ENCODE data around the gene MYO3B. TPM values are rescaled to one million over a fixed set of nuclear protein-coding genes. Genes with fewer than 3 reads are reported as not detected.

The MYO3B gene
- total and polyA plus RNA-seq, 3 donors from 2014 or later: 1.4 to 3.5 (median 2.5) TPM

DNA sequence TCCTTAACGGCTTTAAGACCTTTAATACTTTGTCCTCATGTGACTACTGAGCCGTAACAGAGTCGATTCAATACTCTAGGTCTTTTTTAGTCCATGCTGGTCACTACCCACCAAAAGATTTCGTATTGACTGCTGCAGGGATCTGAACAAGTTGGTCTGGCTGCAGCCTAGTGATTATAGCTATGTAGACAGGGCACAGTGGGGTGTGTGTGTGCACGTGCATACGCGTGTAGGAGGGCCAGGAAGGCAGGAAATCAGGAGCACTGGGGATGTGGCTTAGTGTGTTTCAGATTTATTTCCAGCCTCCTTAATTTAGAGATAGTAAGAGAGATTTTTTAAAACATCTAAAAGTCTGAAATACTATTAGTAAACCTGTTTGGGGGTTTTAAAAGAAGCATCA is 161.4 kb downstream of the MYO3B start:
- H3K4me3 ChIP-seq: no peak overlapping the region
- H3K4me1 ChIP-seq: no peaks in the 10 kb centered on the region
- TF ChIP-seq, protein P1, sequence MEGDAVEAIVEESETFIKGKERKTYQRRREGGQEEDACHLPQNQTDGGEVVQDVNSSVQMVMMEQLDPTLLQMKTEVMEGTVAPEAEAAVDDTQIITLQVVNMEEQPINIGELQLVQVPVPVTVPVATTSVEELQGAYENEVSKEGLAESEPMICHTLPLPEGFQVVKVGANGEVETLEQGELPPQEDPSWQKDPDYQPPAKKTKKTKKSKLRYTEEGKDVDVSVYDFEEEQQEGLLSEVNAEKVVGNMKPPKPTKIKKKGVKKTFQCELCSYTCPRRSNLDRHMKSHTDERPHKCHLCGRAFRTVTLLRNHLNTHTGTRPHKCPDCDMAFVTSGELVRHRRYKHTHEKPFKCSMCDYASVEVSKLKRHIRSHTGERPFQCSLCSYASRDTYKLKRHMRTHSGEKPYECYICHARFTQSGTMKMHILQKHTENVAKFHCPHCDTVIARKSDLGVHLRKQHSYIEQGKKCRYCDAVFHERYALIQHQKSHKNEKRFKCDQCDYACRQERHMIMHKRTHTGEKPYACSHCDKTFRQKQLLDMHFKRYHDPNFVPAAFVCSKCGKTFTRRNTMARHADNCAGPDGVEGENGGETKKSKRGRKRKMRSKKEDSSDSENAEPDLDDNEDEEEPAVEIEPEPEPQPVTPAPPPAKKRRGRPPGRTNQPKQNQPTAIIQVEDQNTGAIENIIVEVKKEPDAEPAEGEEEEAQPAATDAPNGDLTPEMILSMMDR (IDR thresholded peaks at IDR 0.05): no peak
- no peak for TF ChIP-seq POLR2A (IDR thresholded peaks at IDR 0.05)
- H3K36me3 ChIP-seq (ENCODE audit: low read depth, missing control alignments): no peaks in the 10 kb centered on the region
- WGBS, 2 donors: 52 to 61% methylated on average over 7 of the region's 7 CpGs
- intact Hi-C loops (cut with DNase I; ENCODE audit: low total_unique reads): no loop called here
- no peaks in the 10 kb centered on the region for H3K9me3 ChIP-seq
- no peak overlapping the region for H3K27ac ChIP-seq
- DNase-seq: no peak
- H3K27me3 ChIP-seq: no peaks in the 10 kb centered on the region

DNA sequence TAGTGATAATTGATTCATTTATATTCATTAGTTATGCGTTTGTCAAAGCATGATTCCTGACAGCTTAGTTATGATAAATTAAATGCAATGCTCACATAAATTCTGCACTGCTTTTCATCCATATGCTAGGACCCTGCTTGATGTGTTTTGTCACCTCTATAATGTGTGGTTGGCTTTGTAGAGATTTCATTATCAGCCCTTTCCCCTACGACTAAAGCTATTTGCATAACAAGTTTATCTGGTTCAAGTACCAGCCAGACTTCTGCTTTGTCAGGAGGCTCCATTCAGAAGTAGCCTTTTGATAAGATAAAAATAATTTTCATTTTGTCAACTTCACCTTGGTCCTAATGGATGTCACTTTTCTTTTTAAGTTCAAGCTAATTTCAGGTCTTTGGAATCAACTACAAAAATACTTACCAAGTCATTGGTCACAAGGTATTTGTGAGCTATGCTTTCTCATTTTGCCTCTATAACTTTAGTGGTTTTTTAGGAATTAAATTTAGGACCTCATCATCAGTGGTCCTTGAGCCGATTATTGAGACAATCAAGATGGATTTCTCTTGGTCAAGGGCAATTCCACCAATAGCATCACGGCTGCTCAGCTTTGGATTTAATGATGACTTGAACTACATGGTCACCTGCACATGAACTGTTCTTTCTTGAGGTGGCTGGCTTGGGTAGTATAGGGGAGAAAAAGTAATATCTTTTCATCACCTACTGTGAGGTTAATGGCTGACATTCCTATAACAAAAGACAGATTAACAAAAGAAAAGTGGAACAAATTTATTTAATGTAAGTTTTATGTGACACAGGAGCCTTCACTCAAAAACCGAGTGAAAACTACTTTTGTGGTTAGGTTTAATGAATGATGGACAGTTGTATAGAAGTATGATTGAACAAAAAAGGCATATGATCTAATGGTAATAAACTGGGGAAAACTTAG is 162.1 kb downstream of the MYO3B start:
- TF ChIP-seq POLR2A (IDR thresholded peaks at IDR 0.05): no peak
- TF ChIP-seq, protein P1 (IDR thresholded peaks at IDR 0.05): no peak
- Histone ChIP-seq H3K36me3 (ENCODE audit: low read depth, missing control alignments) (no peaks in the 10 kb centered on the region), H3K9me3 (no peaks in the 10 kb centered on the region), H3K4me1 (no peaks in the 10 kb centered on the region), H3K27ac (no peak overlapping the region), H3K4me3 (no peak overlapping the region), H3K27me3 (no peaks in the 10 kb centered on the region)
- 70 to 73% methylated on average over 5 of the region's 5 CpGs for WGBS, 2 donors
- intact Hi-C loops (cut with DNase I; ENCODE audit: low total_unique reads): no loop called here
- no peak for DNase-seq

DNA sequence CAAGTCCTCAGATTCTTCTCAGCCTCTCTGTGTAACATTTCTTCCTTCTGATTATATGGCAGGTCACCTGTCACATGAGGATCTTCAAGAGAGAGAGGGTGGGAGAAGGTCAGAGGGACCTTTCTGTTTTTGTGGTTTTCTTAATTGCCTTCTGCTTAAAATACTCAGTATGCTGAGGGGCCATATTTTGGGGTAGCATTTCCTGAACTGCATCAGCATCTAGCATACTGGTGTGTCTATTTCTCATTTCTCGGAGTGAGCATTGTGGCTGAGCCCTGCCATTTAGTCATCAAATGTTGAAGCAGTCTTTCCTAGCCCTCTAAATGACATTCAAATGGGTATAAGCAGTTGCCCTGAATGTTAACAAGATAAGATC is 162.7 kb downstream of the MYO3B start:
- H3K36me3 ChIP-seq (ENCODE audit: low read depth, missing control alignments): no peaks in the 10 kb centered on the region
- H3K27ac ChIP-seq: no peak overlapping the region
- no peak overlapping the region for H3K4me3 ChIP-seq
- H3K9me3 ChIP-seq: no peaks in the 10 kb centered on the region
- WGBS, 2 donors: 84 to 95% methylated on average over 1 of the region's 1 CpG
- TF ChIP-seq, protein P1 (IDR thresholded peaks at IDR 0.05): no peak
- TF ChIP-seq POLR2A (IDR thresholded peaks at IDR 0.05): no peak
- no peaks in the 10 kb centered on the region for H3K27me3 ChIP-seq
- intact Hi-C loops (cut with DNase I; ENCODE audit: low total_unique reads): no loop called here
- DNase-seq: no peak
- H3K4me1 ChIP-seq: no peaks in the 10 kb centered on the region

DNA sequence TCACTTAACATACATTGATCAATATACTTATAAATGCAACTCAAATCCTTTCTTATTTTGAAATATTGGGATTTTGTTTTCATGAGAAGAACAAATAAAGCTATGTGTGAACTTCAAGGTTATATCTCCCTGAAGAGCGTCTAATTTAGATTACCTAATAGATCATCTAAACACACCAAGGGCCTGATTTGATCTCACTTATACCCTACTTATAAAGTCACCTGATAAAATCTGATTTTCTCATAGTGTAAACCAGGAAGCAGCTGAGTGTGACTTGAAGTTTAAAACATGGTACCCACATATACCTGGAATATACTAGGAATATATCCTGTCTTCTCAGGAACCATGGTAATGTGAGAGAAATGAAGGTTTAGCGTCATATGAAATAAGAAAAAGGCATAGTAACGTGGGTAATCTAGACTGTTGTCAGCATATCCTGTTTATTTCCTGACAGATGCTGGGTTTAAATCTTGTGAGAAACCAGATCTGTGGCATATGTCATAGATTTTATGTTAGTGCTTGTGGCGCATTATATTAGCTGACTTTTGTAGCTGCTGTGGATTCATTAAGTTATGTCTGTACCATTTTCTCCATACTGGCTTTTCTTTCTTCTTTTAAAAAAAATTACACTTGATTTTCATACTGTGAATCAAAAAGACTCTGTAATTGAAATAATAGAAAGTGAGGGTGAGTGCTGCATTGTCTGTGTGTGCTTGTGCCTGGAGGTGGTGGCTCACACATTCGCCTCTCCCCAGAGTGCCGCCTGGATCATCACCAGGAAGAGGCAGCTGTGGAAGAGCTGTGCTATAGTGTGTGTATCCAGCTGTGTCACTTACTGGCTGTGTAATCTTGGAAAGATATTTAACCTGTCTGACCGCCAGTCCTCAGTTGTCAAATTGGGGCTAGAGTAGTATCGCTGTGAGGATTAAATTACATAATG is 164.0 kb downstream of the MYO3B start:
- TF ChIP-seq POLR2A (IDR thresholded peaks at IDR 0.05): no peak
- TF ChIP-seq, protein P1 (IDR thresholded peaks at IDR 0.05): no peak
- Histone ChIP-seq H3K4me1 (no peaks in the 10 kb centered on the region), H3K27ac (no peak overlapping the region), H3K36me3 (ENCODE audit: low read depth, missing control alignments) (no peaks in the 10 kb centered on the region), H3K9me3 (no peaks in the 10 kb centered on the region), H3K27me3 (no peaks in the 10 kb centered on the region), H3K4me3 (no peak overlapping the region)
- WGBS, 2 donors: 83 to 84% methylated on average over 8 of the region's 8 CpGs
- DNase-seq: no peak
- intact Hi-C loops (cut with DNase I; ENCODE audit: low total_unique reads): no loop called here
